Liver (tissue), 9 donors: ENCODE results near the gene ZC4H2. TPM values are rescaled to one million over a fixed set of nuclear protein-coding genes. Genes with fewer than 3 reads are reported as not detected.
"Not testable (repeated sequence)": the region's sequence is repeated elsewhere in the genome, so short reads cannot be mapped to it uniquely, and the experiment has no call there.

Source experiments
- DNase-seq: peaks from one replicate; pipeline ENCODE4 v3.0.0-alpha.2; 2017; ENCODE audit warnings: low spot score
- H3K27ac ChIP-seq, 2 donors: one replicate each; pipeline ENCODE4 v1.7.0; 2013; ENCODE audit warnings: inconsistent platforms in 2 of 2, low read length in 2 of 2, control low read depth in 1 of 2, low read depth in 1 of 2, mild to moderate bottlenecking in 1 of 2
- H3K27me3 ChIP-seq, 4 donors: one replicate each; pipeline versions ENCODE4 v1.6.1 to v1.7.0; 2013; ENCODE audit warnings: low read length in 3 of 4, inconsistent platforms in 1 of 4, mild to moderate bottlenecking in 1 of 4, moderate library complexity in 1 of 4; ENCODE audit not compliant: control insufficient read depth in 4 of 4, insufficient read depth in 4 of 4
- H3K36me3 ChIP-seq, 4 donors: one replicate each; pipeline versions ENCODE4 v1.6.1 to v1.7.0; 2013; ENCODE audit warnings: low read length in 3 of 4, mild to moderate bottlenecking in 3 of 4, low read depth in 1 of 4, moderate library complexity in 1 of 4; ENCODE audit not compliant: control insufficient read depth in 4 of 4, insufficient read depth in 3 of 4
- H3K4me1 ChIP-seq, 4 donors: one replicate each; pipeline versions ENCODE4 v1.6.1 to v1.7.0; 2013; ENCODE audit warnings: low read length in 3 of 4, mild to moderate bottlenecking in 3 of 4, moderate library complexity in 1 of 4; ENCODE audit not compliant: control insufficient read depth in 4 of 4, insufficient read depth in 4 of 4
- H3K4me3 ChIP-seq, 3 donors: one replicate each; pipeline versions ENCODE4 v1.6.1 to v1.7.0; 2013; ENCODE audit warnings: low read length in 3 of 3, control low read depth in 1 of 3, low read depth in 1 of 3, mild to moderate bottlenecking in 1 of 3
- H3K9ac ChIP-seq, 2 donors: one replicate each; pipeline ENCODE4 v1.7.0; 2013; ENCODE audit warnings: low read length in 2 of 2, mild to moderate bottlenecking in 2 of 2, moderate library complexity in 2 of 2, control low read depth in 1 of 2, low read depth in 1 of 2
- H3K9me3 ChIP-seq, 4 donors: one replicate each; pipeline versions ENCODE4 v1.6.1 to v1.7.0; 2013; ENCODE audit warnings: low read length in 3 of 4; ENCODE audit not compliant: control insufficient read depth in 4 of 4
- EGR1 ChIP-seq, 2 donors: IDR thresholded peaks; 2 replicates each; pipeline ENCODE4 v1.6.1; 2016 to 2018; ENCODE audit warnings: antibody characterized with exemption in 2 of 2, low read depth in 2 of 2
- GABPA ChIP-seq, 2 donors: IDR thresholded peaks in 1 of 2; conservative IDR thresholded peaks in 1 of 2; 2 replicates each; pipeline ENCODE4 v1.6.1; 2016; ENCODE audit warnings: antibody characterized with exemption in 2 of 2, mild to moderate bottlenecking in 1 of 2, moderate library complexity in 1 of 2
- HNF4A ChIP-seq, 2 donors: conservative IDR thresholded peaks; 2 replicates each; pipeline ENCODE4 v1.6.1; 2016; ENCODE audit warnings: antibody characterized with exemption in 2 of 2, mild to moderate bottlenecking in 2 of 2
- JUND ChIP-seq, 2 donors: IDR thresholded peaks; 2 replicates each; pipeline ENCODE4 v1.6.1; 2016; ENCODE audit warnings: antibody characterized with exemption in 2 of 2
- MAX ChIP-seq: IDR thresholded peaks from 2 replicates; pipeline ENCODE4 v1.6.1; 2016; ENCODE audit warnings: antibody characterized with exemption
- NR2F2 ChIP-seq: IDR thresholded peaks from 2 replicates; pipeline ENCODE4 v1.6.1; 2016; ENCODE audit warnings: antibody characterized with exemption
- RAD21 ChIP-seq, 2 donors: IDR thresholded peaks; 2 replicates each; pipeline ENCODE4 v1.6.1; 2016; ENCODE audit warnings: antibody characterized with exemption in 2 of 2, mild to moderate bottlenecking in 2 of 2
- SP1 ChIP-seq: IDR thresholded peaks from 2 replicates; pipeline ENCODE4 v1.6.1; 2018; ENCODE audit warnings: antibody characterized with exemption, mild to moderate bottlenecking
- TAF1 ChIP-seq: conservative IDR thresholded peaks from 2 replicates; pipeline ENCODE4 v1.6.1; 2016; ENCODE audit warnings: antibody characterized with exemption, mild to moderate bottlenecking
- YY1 ChIP-seq: IDR thresholded peaks from 2 replicates; pipeline ENCODE4 v1.6.1; 2016; ENCODE audit warnings: antibody characterized with exemption, mild to moderate bottlenecking
- ZBTB33 ChIP-seq: IDR thresholded peaks from 2 replicates; pipeline ENCODE4 v1.6.1; 2016; ENCODE audit warnings: antibody characterized with exemption
- WGBS: extraction: QIAGEN DNeasy Blood & Tissue Kit; methylation state at CpG from one replicate; pipeline ENCODE4 v1.1.7; 2013; 5-methylcytosine and 5-hydroxymethylcytosine counted together
- polyA plus RNA-seq, 2 donors: library from polyadenylated mRNA; stranded (reverse) in 1 of 2; unstranded in 1 of 2; fragments of 200-250 nt in 1 of 2; fragments of >200 nt in 1 of 2; fragmentation: Nextera tagmentation in 1 of 2; extraction: Ambion mirVana in 1 of 2; gene quantifications; one replicate each; pipeline versions ENCODE4 v1.2.1 to v1.2.3, GENCODE V29; 2013 to 2015
- total RNA-seq, 2 donors: library from RNA; depleted of rRNA; stranded (reverse); fragments of >200 nt; gene quantifications; one replicate each; pipeline ENCODE4 v1.2.3, GENCODE V29; 2014
- TF ChIP-seq, protein P1 (sequence below): IDR thresholded peaks from 2 replicates; pipeline ENCODE4 v1.6.1; 2016; ENCODE audit warnings: antibody characterized with exemption
- TF ChIP-seq, protein P2 (sequence below): fragments of 150-350 bp; IDR thresholded peaks from 2 replicates; pipeline ENCODE4 v1.5.1; 2017; ENCODE audit warnings: improper control_type of control experiment, low read depth, low read length; ENCODE audit not compliant: missing input control
- TF ChIP-seq, protein P3 (sequence below): IDR thresholded peaks from 2 replicates; pipeline ENCODE4 v1.6.1; 2016; ENCODE audit warnings: antibody characterized with exemption, mild to moderate bottlenecking
- donor health status: healthy.
- donor health status: healthy.
- donor health status: healthy.
- donor health status: healthy.
- donor health status: healthy.

ZC4H2 gene
- total and polyA plus RNA-seq, 4 donors, result 1.8 to 5.2 (median 2.4) TPM

GRCh38 chrX:64885850-64886249 is 90.4 kb downstream of the ZC4H2 start:
- Histone ChIP-seq H3K4me1 (no peaks in the 10 kb centered on the region), H3K9ac (no peak overlapping the region), H3K27me3 (no peaks in the 10 kb centered on the region), H3K4me3 (no peak overlapping the region), H3K27ac (no peak overlapping the region), H3K36me3 (no peaks in the 10 kb centered on the region), H3K9me3 (no peaks in the 10 kb centered on the region)
- TF ChIP-seq RAD21 (IDR thresholded peaks at IDR 0.05) (peak; percentile 23 to 63), HNF4A (conservative IDR thresholded peaks at IDR 0.05) (no peak), JUND (IDR thresholded peaks at IDR 0.05) (no peak), MAX (no peak)
- TF ChIP-seq, protein P1, sequence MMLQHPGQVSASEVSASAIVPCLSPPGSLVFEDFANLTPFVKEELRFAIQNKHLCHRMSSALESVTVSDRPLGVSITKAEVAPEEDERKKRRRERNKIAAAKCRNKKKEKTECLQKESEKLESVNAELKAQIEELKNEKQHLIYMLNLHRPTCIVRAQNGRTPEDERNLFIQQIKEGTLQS, result no peak
- TF ChIP-seq, protein P2, sequence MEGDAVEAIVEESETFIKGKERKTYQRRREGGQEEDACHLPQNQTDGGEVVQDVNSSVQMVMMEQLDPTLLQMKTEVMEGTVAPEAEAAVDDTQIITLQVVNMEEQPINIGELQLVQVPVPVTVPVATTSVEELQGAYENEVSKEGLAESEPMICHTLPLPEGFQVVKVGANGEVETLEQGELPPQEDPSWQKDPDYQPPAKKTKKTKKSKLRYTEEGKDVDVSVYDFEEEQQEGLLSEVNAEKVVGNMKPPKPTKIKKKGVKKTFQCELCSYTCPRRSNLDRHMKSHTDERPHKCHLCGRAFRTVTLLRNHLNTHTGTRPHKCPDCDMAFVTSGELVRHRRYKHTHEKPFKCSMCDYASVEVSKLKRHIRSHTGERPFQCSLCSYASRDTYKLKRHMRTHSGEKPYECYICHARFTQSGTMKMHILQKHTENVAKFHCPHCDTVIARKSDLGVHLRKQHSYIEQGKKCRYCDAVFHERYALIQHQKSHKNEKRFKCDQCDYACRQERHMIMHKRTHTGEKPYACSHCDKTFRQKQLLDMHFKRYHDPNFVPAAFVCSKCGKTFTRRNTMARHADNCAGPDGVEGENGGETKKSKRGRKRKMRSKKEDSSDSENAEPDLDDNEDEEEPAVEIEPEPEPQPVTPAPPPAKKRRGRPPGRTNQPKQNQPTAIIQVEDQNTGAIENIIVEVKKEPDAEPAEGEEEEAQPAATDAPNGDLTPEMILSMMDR, result peak; percentile 55
- no peak for DNase-seq

DNA sequence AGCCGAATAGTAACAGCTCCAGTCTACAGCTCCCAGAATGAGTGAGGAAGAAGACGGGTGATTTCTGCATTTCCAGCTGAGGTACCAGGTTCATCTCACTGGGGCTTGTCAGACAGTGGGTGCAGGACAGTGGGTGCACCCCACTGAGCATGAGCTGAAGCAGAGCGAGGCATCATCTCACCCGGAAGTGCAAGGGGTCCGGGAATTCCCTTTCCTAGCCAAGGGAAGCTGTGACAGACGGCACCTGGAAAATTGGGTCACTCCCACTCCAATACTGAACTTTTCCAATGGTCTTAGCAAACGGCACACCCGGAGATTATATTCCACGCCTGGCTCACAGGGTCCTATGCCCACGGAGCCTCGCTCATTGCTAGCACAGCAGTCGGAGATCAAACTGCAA is 97.5 kb downstream of the ZC4H2 start:
- H3K9ac ChIP-seq, H3K4me1 ChIP-seq, H3K27ac ChIP-seq, H3K36me3 ChIP-seq, H3K4me3 ChIP-seq, H3K9me3 ChIP-seq, H3K27me3 ChIP-seq, DNase-seq: not testable (repeated sequence)
- 92% methylated on average over 12 of the region's 12 CpGs for WGBS

DNA sequence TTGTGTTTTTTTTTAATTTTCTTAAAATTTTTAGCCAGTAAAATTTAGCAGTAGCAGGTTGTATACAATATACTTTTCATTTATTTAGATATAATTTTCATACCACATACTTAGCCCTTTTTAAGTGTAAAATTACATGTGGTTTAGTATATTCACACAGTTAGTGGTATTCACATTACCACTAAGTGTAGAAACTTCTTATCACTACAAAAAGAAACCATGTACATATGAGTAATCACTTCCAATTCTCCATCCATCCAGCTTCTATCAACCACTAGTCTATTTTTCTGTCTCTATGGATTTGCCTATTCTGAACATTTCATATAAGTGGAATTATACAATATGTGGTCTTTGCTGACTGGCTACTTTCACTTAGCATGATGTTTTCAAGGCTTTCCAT is 109.0 kb downstream of the ZC4H2 start:
- no peaks in the 10 kb centered on the region for H3K4me1 ChIP-seq
- H3K27me3 ChIP-seq, result peaks cover 0 to 4% (median 0%) of the 10 kb centered on the region in 4 donors
- H3K27ac ChIP-seq, result no peak overlapping the region
- DNase-seq, result no peak
- no peak overlapping the region for H3K4me3 ChIP-seq
- no peaks in the 10 kb centered on the region for H3K36me3 ChIP-seq
- TF ChIP-seq TAF1 (no peak), ZBTB33 (no peak), EGR1 (IDR thresholded peaks at IDR 0.05; ENCODE audit: low read depth in 2 of 2) (no peak), GABPA (IDR thresholded peaks at IDR 0.05 in 1 of 2, conservative IDR thresholded peaks at IDR 0.05 in 1 of 2) (no peak), YY1 (no peak), NR2F2 (no peak), SP1 (no peak), HNF4A (conservative IDR thresholded peaks at IDR 0.05) (no peak)
- TF ChIP-seq, protein P1, result no peak
- TF ChIP-seq, protein P3, sequence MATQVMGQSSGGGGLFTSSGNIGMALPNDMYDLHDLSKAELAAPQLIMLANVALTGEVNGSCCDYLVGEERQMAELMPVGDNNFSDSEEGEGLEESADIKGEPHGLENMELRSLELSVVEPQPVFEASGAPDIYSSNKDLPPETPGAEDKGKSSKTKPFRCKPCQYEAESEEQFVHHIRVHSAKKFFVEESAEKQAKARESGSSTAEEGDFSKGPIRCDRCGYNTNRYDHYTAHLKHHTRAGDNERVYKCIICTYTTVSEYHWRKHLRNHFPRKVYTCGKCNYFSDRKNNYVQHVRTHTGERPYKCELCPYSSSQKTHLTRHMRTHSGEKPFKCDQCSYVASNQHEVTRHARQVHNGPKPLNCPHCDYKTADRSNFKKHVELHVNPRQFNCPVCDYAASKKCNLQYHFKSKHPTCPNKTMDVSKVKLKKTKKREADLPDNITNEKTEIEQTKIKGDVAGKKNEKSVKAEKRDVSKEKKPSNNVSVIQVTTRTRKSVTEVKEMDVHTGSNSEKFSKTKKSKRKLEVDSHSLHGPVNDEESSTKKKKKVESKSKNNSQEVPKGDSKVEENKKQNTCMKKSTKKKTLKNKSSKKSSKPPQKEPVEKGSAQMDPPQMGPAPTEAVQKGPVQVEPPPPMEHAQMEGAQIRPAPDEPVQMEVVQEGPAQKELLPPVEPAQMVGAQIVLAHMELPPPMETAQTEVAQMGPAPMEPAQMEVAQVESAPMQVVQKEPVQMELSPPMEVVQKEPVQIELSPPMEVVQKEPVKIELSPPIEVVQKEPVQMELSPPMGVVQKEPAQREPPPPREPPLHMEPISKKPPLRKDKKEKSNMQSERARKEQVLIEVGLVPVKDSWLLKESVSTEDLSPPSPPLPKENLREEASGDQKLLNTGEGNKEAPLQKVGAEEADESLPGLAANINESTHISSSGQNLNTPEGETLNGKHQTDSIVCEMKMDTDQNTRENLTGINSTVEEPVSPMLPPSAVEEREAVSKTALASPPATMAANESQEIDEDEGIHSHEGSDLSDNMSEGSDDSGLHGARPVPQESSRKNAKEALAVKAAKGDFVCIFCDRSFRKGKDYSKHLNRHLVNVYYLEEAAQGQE, result no peak
- no peak overlapping the region for H3K9ac ChIP-seq
- H3K9me3 ChIP-seq, result peaks cover 0 to 13% (median 3%) of the 10 kb centered on the region in 4 donors
